Lung microvascular endothelial cell (primary cell): Measurements from ENCODE around the gene CSH1. TPM values are rescaled to one million over a fixed set of nuclear protein-coding genes. Genes with fewer than 3 reads are reported as not detected.
A peak's percentile ranks its signal among the peaks of the same experiment; 100 is the strongest.
"Not testable (repeated sequence)": the region's sequence is repeated elsewhere in the genome, so short reads cannot be mapped to it uniquely, and the experiment has no call there.

Experiments used
- DNase-seq, 2 donors: peaks; one replicate each; pipeline versions ENCODE4 v3.0.0 to v3.0.0-alpha.2; 2010; ENCODE audit warnings: low read depth in 2 of 2
- total RNA-seq: library from RNA; depleted of rRNA; stranded (reverse); fragments of >200 nt; gene quantifications from 2 replicates; pipeline ENCODE4 v1.2.1, GENCODE V29; 2014

The CSH1 gene
- total RNA-seq, 1 donor from 2014 or later: not detected

GRCh38 chr17:63904796-63905195 lies 8.4 kb upstream of the CSH1 start:
- DNase-seq: not testable (repeated sequence)

- not testable (repeated sequence) for DNase-seq
Observed at GRCh38 chr17:63903787-63904201, 7.4 kb upstream of the CSH1 start.

GRCh38 chr17:63901971-63902370 lies 5.6 kb upstream of the CSH1 start:
- not testable (repeated sequence) for DNase-seq

GRCh38 chr17:63898899-63899798 lies 2.8 kb upstream of the CSH1 start:
- not testable (repeated sequence) for DNase-seq

- not testable (repeated sequence) for DNase-seq
Observed at GRCh38 chr17:63894821-63895220, 1.6 kb downstream of the CSH1 start.

- DNase-seq: not testable (repeated sequence)
Observed at GRCh38 chr17:63894021-63894420, 2.4 kb downstream of the CSH1 start.

GRCh38 chr17:63892316-63893037 lies 3.9 kb downstream of the CSH1 start:
- DNase-seq: peak in 1 of 2 donors; percentile 25

GRCh38 chr17:63889026-63889848 lies 7.1 kb downstream of the CSH1 start:
- DNase-seq: peak; percentile 38

- not testable (repeated sequence) for DNase-seq
Observed at GRCh38 chr17:63885119-63885518, 11.3 kb downstream of the CSH1 start.

GRCh38 chr17:63882626-63883126 lies 13.7 kb downstream of the CSH1 start:
- not testable (repeated sequence) for DNase-seq

GRCh38 chr17:63881935-63882601 lies 14.3 kb downstream of the CSH1 start, which contains the start of gene GH2:
TSS of gene GH2 (minus strand) at chr17:63881944. CDS start at chr17:63881801, 143 bp downstream.
- peak; percentile 41 to 60 for DNase-seq

- not testable (repeated sequence) for DNase-seq
Observed at GRCh38 chr17:63881337-63881736, 15.0 kb downstream of the CSH1 start.

- no peak for DNase-seq
Observed at GRCh38 chr17:63880706-63881105, 15.7 kb downstream of the CSH1 start.

GRCh38 chr17:63878413-63878812 lies 18.0 kb downstream of the CSH1 start:
- DNase-seq: not testable (repeated sequence)

- DNase-seq: not testable (repeated sequence)
Observed at GRCh38 chr17:63874693-63875092, 21.7 kb downstream of the CSH1 start.

- DNase-seq: not testable (repeated sequence)
Observed at GRCh38 chr17:63874061-63874626, 22.2 kb downstream of the CSH1 start.

GRCh38 chr17:63873577-63873976 lies 22.8 kb downstream of the CSH1 start, which contains the start of gene CSH2:
TSS of gene CSH2 (minus strand) at chr17:63873677. CDS start at chr17:63873614, 63 bp downstream.
- DNase-seq: not testable (repeated sequence)

GRCh38 chr17:63871646-63872365 lies 24.6 kb downstream of the CSH1 start:
- not testable (repeated sequence) for DNase-seq

- DNase-seq: not testable (repeated sequence)
Observed at GRCh38 chr17:63870292-63870665, 26.1 kb downstream of the CSH1 start.
